ENCODE measurements around the gene OR6N2.

DNA sequence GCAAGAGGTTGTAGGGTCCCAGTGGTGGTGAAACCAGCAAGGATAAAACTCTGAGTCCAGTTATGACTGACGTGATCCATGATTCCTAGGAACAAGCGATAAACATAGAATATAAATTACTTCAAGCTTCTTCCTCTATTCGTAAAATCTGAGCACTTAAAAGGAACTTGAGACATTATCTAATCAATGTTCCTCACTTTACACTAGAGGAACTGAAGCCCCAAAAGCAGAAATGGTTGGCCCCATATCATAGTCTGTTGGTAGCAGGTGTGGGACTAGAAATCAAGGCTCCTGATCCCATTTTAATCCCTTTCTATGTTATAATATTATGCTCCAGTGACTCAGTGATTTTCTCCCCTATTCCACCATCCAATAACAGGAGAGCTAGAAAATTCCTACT is 28.3 kb upstream of the OR6N2 start:
- TF ChIP-seq CTCF (IDR thresholded peaks at IDR 0.05; ENCODE audit: low read length) = no peak
- TF ChIP-seq EZH2 (IDR thresholded peaks at IDR 0.05; ENCODE audit: borderline replicate concordance, low read length) = no peak

All from OCI-LY1 (cell line).